ENCODE results near the gene SLC8B1.

GRCh38 chr12:113257564-113257963, 77.3 kb downstream of the SLC8B1 start:
- TF ChIP-seq EZH2 (IDR thresholded peaks at IDR 0.05): no peak
- TF ChIP-seq POLR2AphosphoS5 (IDR thresholded peaks at IDR 0.05; ENCODE audit: borderline replicate concordance, low read depth, low read length): no peak
